Measurements from ENCODE around the gene FHIP1A. TPM values are rescaled to one million over a fixed set of nuclear protein-coding genes. Genes with fewer than 3 reads are reported as not detected.

Gene FHIP1A
- polyA plus RNA-seq (2013) = 4.0 and 4.7 TPM in 2 replicates

- peaks cover 5% of the 10 kb centered on the region for H3K79me1 ChIP-seq (ENCODE audit: low read length)
- H2BK5ac ChIP-seq (ENCODE audit: low read depth, low read length, poor library complexity) = no peak within 1 kb of the TSS
- DNase-seq = peak; percentile 96
- H2BK12ac ChIP-seq (ENCODE audit: low read length) = no peak within 1 kb of the TSS
- no peak within 1 kb of the TSS for H4K12ac ChIP-seq (ENCODE audit: low read depth, low read length)
- peak within 1 kb of the TSS; percentile 74 for H2AFZ ChIP-seq (ENCODE audit: insufficient read depth, low read length, poor library complexity)
- peak within 1 kb of the TSS; percentile 64 for H2BK120ac ChIP-seq (ENCODE audit: insufficient read depth, low read length, poor library complexity)
- H3K9ac ChIP-seq (ENCODE audit: low read length) = peak within 1 kb of the TSS; percentile 53
- no CpG with 5 or more reads among the region's 84 CpGs for WGBS (ENCODE audit: extremely low coverage, insufficient coverage, insufficient read length)
- H3K27me3 ChIP-seq (ENCODE audit: insufficient read depth, low read length) = no peaks in the 10 kb centered on the region
- no peak within 1 kb of the TSS for H4K91ac ChIP-seq (ENCODE audit: low read depth, low read length)
- H3K23ac ChIP-seq (ENCODE audit: low read length) = no peak within 1 kb of the TSS
- no peaks in the 10 kb centered on the region for H3K36me3 ChIP-seq (ENCODE audit: control insufficient read depth in 1 of 2, insufficient read depth in 2 of 2, low read length in 2 of 2)
- H3K4me3 ChIP-seq (ENCODE audit: low read depth, low read length) = peak within 1 kb of the TSS; percentile 76
- H2AK5ac ChIP-seq (ENCODE audit: low read length) = no peak within 1 kb of the TSS
- peaks cover 1% of the 10 kb centered on the region for H3K79me2 ChIP-seq (ENCODE audit: control insufficient read depth, insufficient read depth, low read length, poor library complexity)
- no peak within 1 kb of the TSS for H3K4ac ChIP-seq (ENCODE audit: low read depth, low read length)
- no peak within 1 kb of the TSS for H3K14ac ChIP-seq (ENCODE audit: low read length)
- peak within 1 kb of the TSS; percentile 51 for H4K8ac ChIP-seq (ENCODE audit: low read depth, low read length)
- H3K4me1 ChIP-seq (ENCODE audit: control insufficient read depth in 1 of 2, insufficient read depth in 2 of 2, low read length in 2 of 2) = peaks cover 6 to 12% of the 10 kb centered on the region in 2 experiments
- no peaks in the 10 kb centered on the region for H3K9me3 ChIP-seq (ENCODE audit: insufficient read depth, low read depth, low read length)
- H3K18ac ChIP-seq (ENCODE audit: low read length) = peak within 1 kb of the TSS; percentile 85
- H3K27ac ChIP-seq (ENCODE audit: low read depth, low read length) = peak within 1 kb of the TSS; percentile 28
- peak within 1 kb of the TSS; percentile 95 for H3K4me2 ChIP-seq (ENCODE audit: low read length)
Observed at GRCh38 chr4:151408630-151409469, at the start of gene FHIP1A. Gene FHIP1A (plus strand): TSS chr4:151409176. CDS start chr4:151566260, 157,084 bp downstream.

GRCh38 chr4:151359576-151359975 lies 49.4 kb upstream of the FHIP1A start:
- no peak overlapping the region for H3K4ac ChIP-seq (ENCODE audit: low read depth, low read length)
- no peaks in the 10 kb centered on the region for H3K79me2 ChIP-seq (ENCODE audit: control insufficient read depth, insufficient read depth, low read length, poor library complexity)
- H3K27ac ChIP-seq (ENCODE audit: low read depth, low read length) = no peak overlapping the region
- no peak overlapping the region for H4K8ac ChIP-seq (ENCODE audit: low read depth, low read length)
- no peaks in the 10 kb centered on the region for H3K79me1 ChIP-seq (ENCODE audit: low read length)
- H3K4me2 ChIP-seq (ENCODE audit: low read length) = no peak overlapping the region
- no peaks in the 10 kb centered on the region for H3K27me3 ChIP-seq (ENCODE audit: insufficient read depth, low read length)
- no peaks in the 10 kb centered on the region for H3K4me1 ChIP-seq (ENCODE audit: control insufficient read depth in 1 of 2, insufficient read depth in 2 of 2, low read length in 2 of 2)
- no peak overlapping the region for H3K9ac ChIP-seq (ENCODE audit: low read length)
- no CpG with 5 or more reads among the region's 4 CpGs for WGBS (ENCODE audit: extremely low coverage, insufficient coverage, insufficient read length)
- H2AFZ ChIP-seq (ENCODE audit: insufficient read depth, low read length, poor library complexity) = no peak overlapping the region
- no peak overlapping the region for H3K14ac ChIP-seq (ENCODE audit: low read length)
- no peak for DNase-seq
- no peak overlapping the region for H2BK120ac ChIP-seq (ENCODE audit: insufficient read depth, low read length, poor library complexity)
- H3K4me3 ChIP-seq (ENCODE audit: low read depth, low read length) = no peak overlapping the region
- H3K9me3 ChIP-seq (ENCODE audit: insufficient read depth, low read depth, low read length) = no peaks in the 10 kb centered on the region
- H2BK5ac ChIP-seq (ENCODE audit: low read depth, low read length, poor library complexity) = no peak overlapping the region
- peak overlapping the region; percentile 63 for H3K23ac ChIP-seq (ENCODE audit: low read length)
- H3K36me3 ChIP-seq (ENCODE audit: control insufficient read depth in 1 of 2, insufficient read depth in 2 of 2, low read length in 2 of 2) = no peaks in the 10 kb centered on the region
- no peak overlapping the region for H3K18ac ChIP-seq (ENCODE audit: low read length)
- H2AK5ac ChIP-seq (ENCODE audit: low read length) = no peak overlapping the region
- H4K91ac ChIP-seq (ENCODE audit: low read depth, low read length) = no peak overlapping the region
- no peak overlapping the region for H2BK12ac ChIP-seq (ENCODE audit: low read length)
- H4K12ac ChIP-seq (ENCODE audit: low read depth, low read length) = no peak overlapping the region

GRCh38 chr4:151361126-151361525 lies 47.9 kb upstream of the FHIP1A start:
- H3K36me3 ChIP-seq (ENCODE audit: control insufficient read depth in 1 of 2, insufficient read depth in 2 of 2, low read length in 2 of 2) = no peaks in the 10 kb centered on the region
- H2AK5ac ChIP-seq (ENCODE audit: low read length) = no peak overlapping the region
- no peak overlapping the region for H4K91ac ChIP-seq (ENCODE audit: low read depth, low read length)
- H3K27ac ChIP-seq (ENCODE audit: low read depth, low read length) = no peak overlapping the region
- H3K27me3 ChIP-seq (ENCODE audit: insufficient read depth, low read length) = no peaks in the 10 kb centered on the region
- H2BK5ac ChIP-seq (ENCODE audit: low read depth, low read length, poor library complexity) = no peak overlapping the region
- no peaks in the 10 kb centered on the region for H3K4me1 ChIP-seq (ENCODE audit: control insufficient read depth in 1 of 2, insufficient read depth in 2 of 2, low read length in 2 of 2)
- H3K4me3 ChIP-seq (ENCODE audit: low read depth, low read length) = no peak overlapping the region
- H3K79me1 ChIP-seq (ENCODE audit: low read length) = no peaks in the 10 kb centered on the region
- no peak overlapping the region for H4K8ac ChIP-seq (ENCODE audit: low read depth, low read length)
- H3K4ac ChIP-seq (ENCODE audit: low read depth, low read length) = no peak overlapping the region
- no peaks in the 10 kb centered on the region for H3K79me2 ChIP-seq (ENCODE audit: control insufficient read depth, insufficient read depth, low read length, poor library complexity)
- no peak overlapping the region for H2BK120ac ChIP-seq (ENCODE audit: insufficient read depth, low read length, poor library complexity)
- no peak for DNase-seq
- H3K9me3 ChIP-seq (ENCODE audit: insufficient read depth, low read depth, low read length) = no peaks in the 10 kb centered on the region
- no peak overlapping the region for H3K14ac ChIP-seq (ENCODE audit: low read length)
- H3K9ac ChIP-seq (ENCODE audit: low read length) = no peak overlapping the region
- WGBS (ENCODE audit: extremely low coverage, insufficient coverage, insufficient read length) = no CpG with 5 or more reads among the region's 2 CpGs
- no peak overlapping the region for H3K18ac ChIP-seq (ENCODE audit: low read length)
- no peak overlapping the region for H3K23ac ChIP-seq (ENCODE audit: low read length)
- H2AFZ ChIP-seq (ENCODE audit: insufficient read depth, low read length, poor library complexity) = no peak overlapping the region
- H4K12ac ChIP-seq (ENCODE audit: low read depth, low read length) = no peak overlapping the region
- H3K4me2 ChIP-seq (ENCODE audit: low read length) = no peak overlapping the region
- no peak overlapping the region for H2BK12ac ChIP-seq (ENCODE audit: low read length)

GRCh38 chr4:151361966-151362365 lies 47.0 kb upstream of the FHIP1A start:
- H3K4me3 ChIP-seq (ENCODE audit: low read depth, low read length) = no peak overlapping the region
- no peak overlapping the region for H2BK120ac ChIP-seq (ENCODE audit: insufficient read depth, low read length, poor library complexity)
- H3K9me3 ChIP-seq (ENCODE audit: insufficient read depth, low read depth, low read length) = no peaks in the 10 kb centered on the region
- H4K91ac ChIP-seq (ENCODE audit: low read depth, low read length) = no peak overlapping the region
- no peaks in the 10 kb centered on the region for H3K4me1 ChIP-seq (ENCODE audit: control insufficient read depth in 1 of 2, insufficient read depth in 2 of 2, low read length in 2 of 2)
- H4K8ac ChIP-seq (ENCODE audit: low read depth, low read length) = no peak overlapping the region
- H2AK5ac ChIP-seq (ENCODE audit: low read length) = no peak overlapping the region
- H3K18ac ChIP-seq (ENCODE audit: low read length) = no peak overlapping the region
- no peak overlapping the region for H3K14ac ChIP-seq (ENCODE audit: low read length)
- no peak overlapping the region for H2BK5ac ChIP-seq (ENCODE audit: low read depth, low read length, poor library complexity)
- no peak overlapping the region for H3K4me2 ChIP-seq (ENCODE audit: low read length)
- no peak overlapping the region for H2BK12ac ChIP-seq (ENCODE audit: low read length)
- H3K27me3 ChIP-seq (ENCODE audit: insufficient read depth, low read length) = no peaks in the 10 kb centered on the region
- no peaks in the 10 kb centered on the region for H3K79me2 ChIP-seq (ENCODE audit: control insufficient read depth, insufficient read depth, low read length, poor library complexity)
- H3K23ac ChIP-seq (ENCODE audit: low read length) = no peak overlapping the region
- no peak for DNase-seq
- WGBS (ENCODE audit: extremely low coverage, insufficient coverage, insufficient read length) = no CpG with 5 or more reads among the region's 13 CpGs
- no peak overlapping the region for H4K12ac ChIP-seq (ENCODE audit: low read depth, low read length)
- H3K36me3 ChIP-seq (ENCODE audit: control insufficient read depth in 1 of 2, insufficient read depth in 2 of 2, low read length in 2 of 2) = no peaks in the 10 kb centered on the region
- H3K27ac ChIP-seq (ENCODE audit: low read depth, low read length) = no peak overlapping the region
- H3K9ac ChIP-seq (ENCODE audit: low read length) = no peak overlapping the region
- no peaks in the 10 kb centered on the region for H3K79me1 ChIP-seq (ENCODE audit: low read length)
- no peak overlapping the region for H2AFZ ChIP-seq (ENCODE audit: insufficient read depth, low read length, poor library complexity)
- H3K4ac ChIP-seq (ENCODE audit: low read depth, low read length) = no peak overlapping the region

Data from trophoblast cell (in vitro differentiated cells and primary cell).